ENCODE measurements around the gene NPPC. TPM values are rescaled to one million over a fixed set of nuclear protein-coding genes. Genes with fewer than 3 reads are reported as not detected.

Gene NPPC, protein sequence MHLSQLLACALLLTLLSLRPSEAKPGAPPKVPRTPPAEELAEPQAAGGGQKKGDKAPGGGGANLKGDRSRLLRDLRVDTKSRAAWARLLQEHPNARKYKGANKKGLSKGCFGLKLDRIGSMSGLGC
- total RNA-seq (2022) (not detected in 2 replicates), Bru-seq, nascent RNA (not detected), BruChase-seq, experiment 1, labeled RNA remaining after a 6-hour chase (not detected), BruChase-seq, experiment 2, labeled RNA remaining after a 2-hour chase (not detected)
- long read RNA-seq: 0 reads

DNA sequence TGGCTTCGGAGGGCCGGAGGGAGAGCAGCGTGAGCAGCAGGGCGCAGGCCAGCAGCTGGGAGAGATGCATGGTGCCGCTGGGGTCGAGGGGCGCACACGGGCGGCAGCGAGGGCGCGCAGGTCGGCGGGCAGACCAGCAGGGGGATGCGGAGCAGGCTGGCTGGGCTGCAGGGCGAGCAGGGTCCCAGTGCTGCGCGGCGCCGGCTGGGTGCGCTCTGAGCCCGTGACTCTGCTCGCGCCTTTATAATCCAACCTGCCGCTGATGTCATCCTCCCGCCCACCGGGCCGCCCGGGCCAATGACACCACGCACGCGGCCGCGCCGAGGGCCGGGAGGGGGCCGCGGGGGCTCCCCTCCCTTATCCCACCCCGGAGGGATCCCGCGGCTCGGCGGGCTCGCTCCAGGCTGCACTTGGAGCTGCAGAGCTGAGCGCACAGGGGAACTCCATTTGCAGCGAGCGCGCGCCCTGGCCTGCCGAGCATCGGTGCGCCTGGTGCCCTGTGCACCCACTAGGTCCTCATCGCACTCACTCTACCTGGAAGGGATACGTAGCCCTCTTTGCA, at the start of gene NPPC:
Gene NPPC, minus strand, starts transcription at position 217 of the 562 bp plus-strand sequence. Its CDS starts 147 bp downstream, at position 70.
- Mint-ChIP-seq H3K4me1 (ENCODE audit: low read depth, unreplicated experiment) (peaks cover 12% of the 10 kb centered on the region), H3K27me3 (ENCODE audit: unreplicated experiment) (peaks cover 92% of the 10 kb centered on the region), H3K27ac (ENCODE audit: unreplicated experiment) (no peak within 1 kb of the TSS), H3K9me3 (ENCODE audit: low read depth, unreplicated experiment) (no peaks in the 10 kb centered on the region), H3K4me3 (ENCODE audit: low read depth, unreplicated experiment) (peak within 1 kb of the TSS; percentile 64), H3K36me3 (ENCODE audit: insufficient read depth, unreplicated experiment) (peaks cover 7% of the 10 kb centered on the region)
- no TSS peak for BruUV-seq (replicated peaks)
- intact Hi-C loops (cut with micrococcal nuclease; ENCODE audit: unreplicated experiment): no loop called here
- TF ChIP-seq, protein P1, sequence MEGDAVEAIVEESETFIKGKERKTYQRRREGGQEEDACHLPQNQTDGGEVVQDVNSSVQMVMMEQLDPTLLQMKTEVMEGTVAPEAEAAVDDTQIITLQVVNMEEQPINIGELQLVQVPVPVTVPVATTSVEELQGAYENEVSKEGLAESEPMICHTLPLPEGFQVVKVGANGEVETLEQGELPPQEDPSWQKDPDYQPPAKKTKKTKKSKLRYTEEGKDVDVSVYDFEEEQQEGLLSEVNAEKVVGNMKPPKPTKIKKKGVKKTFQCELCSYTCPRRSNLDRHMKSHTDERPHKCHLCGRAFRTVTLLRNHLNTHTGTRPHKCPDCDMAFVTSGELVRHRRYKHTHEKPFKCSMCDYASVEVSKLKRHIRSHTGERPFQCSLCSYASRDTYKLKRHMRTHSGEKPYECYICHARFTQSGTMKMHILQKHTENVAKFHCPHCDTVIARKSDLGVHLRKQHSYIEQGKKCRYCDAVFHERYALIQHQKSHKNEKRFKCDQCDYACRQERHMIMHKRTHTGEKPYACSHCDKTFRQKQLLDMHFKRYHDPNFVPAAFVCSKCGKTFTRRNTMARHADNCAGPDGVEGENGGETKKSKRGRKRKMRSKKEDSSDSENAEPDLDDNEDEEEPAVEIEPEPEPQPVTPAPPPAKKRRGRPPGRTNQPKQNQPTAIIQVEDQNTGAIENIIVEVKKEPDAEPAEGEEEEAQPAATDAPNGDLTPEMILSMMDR (IDR thresholded peaks at IDR 0.05; ENCODE audit: unreplicated experiment): no peak
- peak; percentile 52 for DNase-seq
- CTCF ChIA-PET: interaction anchor here (0.6 to 1.4 kb wide), 4 partner anchors 22 to 513 kb away, joined by 3 to 11 read pairs (median 3); no protein-coding TSS in a partner anchor

DNA sequence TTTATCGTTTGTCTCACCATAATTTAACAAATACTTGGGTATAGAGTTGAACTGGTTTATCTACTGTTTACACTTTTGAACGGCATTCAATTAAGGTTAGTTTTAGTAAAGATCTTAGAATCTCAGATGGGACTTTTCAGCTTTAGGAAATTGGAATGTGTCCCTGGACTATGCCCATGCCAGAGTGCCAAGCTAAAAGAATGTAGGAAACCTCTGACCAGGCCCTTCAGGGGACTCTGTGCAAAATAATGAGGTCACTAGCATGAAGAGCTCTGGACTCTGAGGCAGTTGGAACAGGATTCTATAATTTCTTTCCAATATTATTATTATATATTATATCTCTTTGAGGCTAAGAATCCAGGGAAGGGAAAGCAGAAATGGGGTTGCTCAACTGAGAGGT, 48.8 kb upstream of the NPPC start:
- no peaks in the 10 kb centered on the region for H3K27me3 Mint-ChIP-seq (ENCODE audit: unreplicated experiment)
- DNase-seq: no peak
- no peaks in the 10 kb centered on the region for H3K9me3 Mint-ChIP-seq (ENCODE audit: low read depth, unreplicated experiment)
- H3K36me3 Mint-ChIP-seq (ENCODE audit: insufficient read depth, unreplicated experiment): no peaks in the 10 kb centered on the region
- H3K4me3 Mint-ChIP-seq (ENCODE audit: low read depth, unreplicated experiment): no peak overlapping the region
- BruUV-seq (replicated peaks): no TSS peak
- CTCF ChIA-PET: no interaction called here
- TF ChIP-seq, protein P1 (IDR thresholded peaks at IDR 0.05; ENCODE audit: unreplicated experiment): no peak
- no peak overlapping the region for H3K27ac Mint-ChIP-seq (ENCODE audit: unreplicated experiment)
- intact Hi-C loops (cut with micrococcal nuclease; ENCODE audit: unreplicated experiment): no loop called here
- no peaks in the 10 kb centered on the region for H3K4me1 Mint-ChIP-seq (ENCODE audit: low read depth, unreplicated experiment)

DNA sequence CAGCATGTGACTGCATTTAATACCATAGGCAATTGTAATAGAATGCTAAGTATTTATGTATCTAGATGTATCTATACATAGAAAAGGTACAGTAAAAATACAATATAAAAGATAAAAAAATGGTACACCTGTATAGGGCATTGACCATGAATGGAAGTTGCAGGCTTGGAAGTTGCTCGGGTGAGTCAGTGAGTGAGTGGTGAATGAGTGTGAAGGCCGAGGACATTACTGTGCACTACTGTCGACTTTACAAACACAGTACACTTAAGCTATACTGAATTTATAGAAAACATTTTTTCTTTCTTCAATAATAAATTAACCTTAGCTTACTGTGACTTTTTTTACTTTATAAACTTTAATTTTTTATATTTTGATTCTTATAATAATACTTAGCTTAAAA, 44.3 kb upstream of the NPPC start:
- BruUV-seq (replicated peaks): no TSS peak
- TF ChIP-seq, protein P1 (IDR thresholded peaks at IDR 0.05; ENCODE audit: unreplicated experiment): no peak
- DNase-seq: no peak
- Mint-ChIP-seq H3K27ac (ENCODE audit: unreplicated experiment) (no peak overlapping the region), H3K4me3 (ENCODE audit: low read depth, unreplicated experiment) (no peak overlapping the region), H3K36me3 (ENCODE audit: insufficient read depth, unreplicated experiment) (no peaks in the 10 kb centered on the region), H3K27me3 (ENCODE audit: unreplicated experiment) (no peaks in the 10 kb centered on the region), H3K9me3 (ENCODE audit: low read depth, unreplicated experiment) (no peaks in the 10 kb centered on the region), H3K4me1 (ENCODE audit: low read depth, unreplicated experiment) (no peaks in the 10 kb centered on the region)
- intact Hi-C loops (cut with micrococcal nuclease; ENCODE audit: unreplicated experiment): no loop called here
- CTCF ChIA-PET: no interaction called here

DNA sequence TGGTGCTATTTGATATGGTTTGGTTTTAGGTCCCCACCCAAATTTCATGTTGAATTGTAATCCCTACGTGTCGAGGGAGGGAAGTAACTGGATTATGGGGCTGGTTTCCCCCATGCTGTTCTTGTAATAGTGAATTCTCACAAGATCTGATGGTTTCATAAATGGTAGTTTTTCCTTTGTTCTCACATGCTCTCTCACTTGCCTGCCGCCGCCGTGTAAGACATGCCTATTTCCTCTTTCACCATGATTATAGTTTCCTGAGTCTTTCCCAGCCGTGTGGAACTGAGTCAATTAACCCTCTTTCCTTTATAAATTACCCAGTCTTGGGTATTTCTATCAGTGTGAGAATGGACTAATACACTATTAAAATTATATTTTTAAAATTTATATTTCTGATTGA, 42.6 kb upstream of the NPPC start:
- H3K27me3 Mint-ChIP-seq (ENCODE audit: unreplicated experiment): no peaks in the 10 kb centered on the region
- intact Hi-C loops (cut with micrococcal nuclease; ENCODE audit: unreplicated experiment): no loop called here
- no peak overlapping the region for H3K27ac Mint-ChIP-seq (ENCODE audit: unreplicated experiment)
- H3K36me3 Mint-ChIP-seq (ENCODE audit: insufficient read depth, unreplicated experiment): no peaks in the 10 kb centered on the region
- TF ChIP-seq, protein P1 (IDR thresholded peaks at IDR 0.05; ENCODE audit: unreplicated experiment): no peak
- BruUV-seq (replicated peaks): no TSS peak
- H3K4me1 Mint-ChIP-seq (ENCODE audit: low read depth, unreplicated experiment): no peaks in the 10 kb centered on the region
- CTCF ChIA-PET: interaction anchor here (0.7 kb wide), 1 partner anchor 11 kb away, joined by 3 read pairs; no protein-coding TSS in a partner anchor
- no peak overlapping the region for H3K4me3 Mint-ChIP-seq (ENCODE audit: low read depth, unreplicated experiment)
- no peak for DNase-seq
- no peaks in the 10 kb centered on the region for H3K9me3 Mint-ChIP-seq (ENCODE audit: low read depth, unreplicated experiment)

Measured in Calu3 (cell line).